ENCODE data around the gene SMLR1. TPM values are rescaled to one million over a fixed set of nuclear protein-coding genes. Genes with fewer than 3 reads are reported as not detected.

The SMLR1 gene
- total and polyA plus RNA-seq, 10 of the 15 experiments (the other 5 are each of a cell fraction or from before 2014, with no cell fraction given): 0.10 TPM; not detected in 9

GRCh38 chr6:130841128-130841728, 14.0 kb downstream of the SMLR1 start:
- no peak for ATAC-seq
- no TSS peak for BruUV-seq (replicated peaks)
- no peaks in the 10 kb centered on the region for H3K27me3 ChIP-seq (replicated peaks in 1 of 2; ENCODE audit: control insufficient read depth in 2 of 2, insufficient read depth in 2 of 2, low read length in 1 of 2)
- no peak for FAIRE-seq
- no peak overlapping the region for H3K4me2 ChIP-seq (ENCODE audit: control insufficient read depth, insufficient read depth)
- no peak overlapping the region for H3K27ac ChIP-seq (ENCODE audit: control insufficient read depth, insufficient read depth)
- H4K20me1 ChIP-seq (ENCODE audit: control insufficient read depth, insufficient read depth): no peaks in the 10 kb centered on the region
- no peak overlapping the region for H3K4me3 ChIP-seq
- H3K9ac ChIP-seq (ENCODE audit: control insufficient read depth, insufficient read depth, low read length): no peak overlapping the region
- ChIA-PET POLR2A (no interaction called here), SMC1A (ENCODE audit: uncharacterized antibody, unreplicated experiment) (interaction anchor here (1.9 kb wide), 1 partner anchor 65 kb away, joined by 3 read pairs; no protein-coding TSS in a partner anchor), RAD21 (ENCODE audit: unreplicated experiment) (no interaction called here), CTCF (interaction anchor here (0.8 to 1.4 kb wide), 2 partner anchors 142 to 143 kb away, joined by 3 to 4 read pairs; no protein-coding TSS in a partner anchor)
- H3K4me1 ChIP-seq (ENCODE audit: control insufficient read depth, insufficient read depth, low read length): no peaks in the 10 kb centered on the region
- no peaks in the 10 kb centered on the region for H3K9me3 ChIP-seq (replicated peaks; ENCODE audit: control insufficient read depth, insufficient read depth, low read length)
- in situ Hi-C loops (cut with MboI) (loop anchor here (5.0 kb wide), 1 partner anchor 519 kb away; no protein-coding TSS in a partner anchor), intact Hi-C loops (cut with micrococcal nuclease; ENCODE audit: unreplicated experiment) (loop anchor here (10.0 kb wide), 1 partner anchor 796 kb away; no protein-coding TSS in a partner anchor)
- WGBS (ENCODE audit: insufficient coverage, insufficient replicate concordance, low lambda C conversion rate, missing lambda C conversion rate): 61% methylated on average over 4 of the region's 4 CpGs
- TF ChIP-seq MTA3 (IDR thresholded peaks at IDR 0.05; ENCODE audit: borderline replicate concordance, low read length): no peak
- TF ChIP-seq FOXM1 (IDR thresholded peaks at IDR 0.05; ENCODE audit: low read depth, low read length): no peak
- TF ChIP-seq ZSCAN29 (IDR thresholded peaks at IDR 0.05): no peak
- TF ChIP-seq NRF1 (conservative IDR thresholded peaks at IDR 0.05; ENCODE audit: low read depth, low read length): no peak
- no peak for TF ChIP-seq GATAD2B (conservative IDR thresholded peaks at IDR 0.05; ENCODE audit: low read depth)
- no peak for TF ChIP-seq JUNB (IDR thresholded peaks at IDR 0.05)
- no peak for TF ChIP-seq IKZF1 (conservative IDR thresholded peaks at IDR 0.05)
- TF ChIP-seq POLR2AphosphoS5 (IDR thresholded peaks at IDR 0.05; ENCODE audit: low read length): no peak
- no peak for TF ChIP-seq CREM (IDR thresholded peaks at IDR 0.05; ENCODE audit: low read depth)
- TF ChIP-seq LARP7 (IDR thresholded peaks at IDR 0.05): no peak
- no peak for TF ChIP-seq KLF5 (IDR thresholded peaks at IDR 0.05; ENCODE audit: partially characterized antibody)
- no peak for TF ChIP-seq FOS (IDR thresholded peaks at IDR 0.05; ENCODE audit: borderline replicate concordance, extremely low read depth, insufficient read length)
- TF ChIP-seq CHD2 (IDR thresholded peaks at IDR 0.05; ENCODE audit: borderline replicate concordance, low read depth, low read length): no peak
- no peak for TF ChIP-seq JUND (IDR thresholded peaks at IDR 0.05; ENCODE audit: low read depth, low read length)
- DNase-seq (ENCODE audit: low read depth, low spot score): no peak
- H2AFZ ChIP-seq (ENCODE audit: control insufficient read depth, low read depth, low read length): no peak overlapping the region
- H3K79me2 ChIP-seq (ENCODE audit: control insufficient read depth, insufficient read depth, low read length): no peaks in the 10 kb centered on the region
- H3K36me3 ChIP-seq (ENCODE audit: control insufficient read depth in 2 of 2, insufficient read depth in 2 of 2, low read length in 1 of 2): no peaks in the 10 kb centered on the region

All from GM12878 (cell line).